Epithelial cell of proximal tubule (primary cell): ENCODE measurements around the gene EGFR. TPM values are rescaled to one million over a fixed set of nuclear protein-coding genes. Genes with fewer than 3 reads are reported as not detected.

Experiments used
- DNase-seq: peaks from one replicate; pipeline ENCODE4 v3.0.0-alpha.2; 2011; ENCODE audit warnings: low read depth
- H3K4me3 ChIP-seq: 2 replicates; pipeline ENCODE4 v1.5.1; 2011; ENCODE audit warnings: low read depth, mild to moderate bottlenecking, low read length
- CTCF ChIP-seq: conservative IDR thresholded peaks from 2 replicates; pipeline ENCODE4 v1.5.1; 2012; ENCODE audit warnings: low read depth, mild to moderate bottlenecking, low read length
- total RNA-seq: library from RNA; depleted of rRNA; stranded (reverse); fragments of >200 nt; gene quantifications from 2 replicates; pipeline ENCODE4 v1.2.3, GENCODE V29; 2015

EGFR gene
- total RNA-seq, 1 donor from 2014 or later, result 48.1 TPM

- DNase-seq, result no peak
- no peak overlapping the region for H3K4me3 ChIP-seq
- peak; percentile 23 for TF ChIP-seq CTCF
Measured at GRCh38 chr7:55133630-55134358, 115.0 kb downstream of the EGFR start.

GRCh38 chr7:55134359-55134725, 115.5 kb downstream of the EGFR start:
- no peak overlapping the region for H3K4me3 ChIP-seq
- DNase-seq, result no peak
- TF ChIP-seq CTCF, result no peak

DNA sequence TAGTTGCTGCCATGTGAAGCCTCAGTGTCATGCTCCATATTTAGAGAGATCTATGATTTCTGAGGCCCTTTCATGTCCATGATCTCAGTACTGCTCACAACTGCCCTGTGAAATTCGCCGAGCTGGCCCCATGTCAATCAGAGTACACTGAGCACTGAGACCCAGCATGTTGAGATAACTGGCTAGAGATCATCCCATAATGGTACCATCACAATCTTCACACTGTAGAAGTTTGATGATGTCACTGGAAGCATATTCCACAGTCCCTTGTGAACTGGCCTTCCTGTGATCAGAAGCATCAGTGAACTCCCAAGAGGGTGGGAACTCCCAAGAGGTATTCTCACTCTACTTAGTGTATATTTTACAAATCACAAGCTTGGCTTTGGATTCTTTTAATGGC, 116.0 kb downstream of the EGFR start:
- TF ChIP-seq CTCF, result no peak
- DNase-seq, result no peak
- H3K4me3 ChIP-seq, result no peak overlapping the region

DNA sequence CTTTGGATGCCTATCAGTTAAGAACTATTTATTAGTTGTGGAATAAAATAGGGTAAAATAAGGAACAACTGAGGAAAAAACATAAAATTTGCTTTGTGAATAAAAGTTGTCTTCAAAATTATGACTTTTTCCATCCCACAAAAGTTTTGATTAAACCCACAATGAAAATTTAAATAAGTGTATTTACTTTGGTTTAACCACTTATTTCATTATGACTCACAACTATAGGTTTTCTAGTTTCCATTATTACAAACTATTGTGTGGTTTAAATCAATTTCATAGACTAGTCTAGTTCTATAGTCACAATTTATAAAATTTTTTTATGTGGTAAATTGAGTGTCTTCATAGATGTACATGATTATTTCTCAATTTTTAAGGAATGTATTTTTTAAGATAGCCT, 116.6 kb downstream of the EGFR start:
- H3K4me3 ChIP-seq, result no peak overlapping the region
- TF ChIP-seq CTCF, result no peak
- no peak for DNase-seq

GRCh38 chr7:55138663-55139062, 119.8 kb downstream of the EGFR start:
- H3K4me3 ChIP-seq, result no peak overlapping the region
- TF ChIP-seq CTCF, result no peak
- no peak for DNase-seq

GRCh38 chr7:55140221-55140940, 121.6 kb downstream of the EGFR start:
- no peak for TF ChIP-seq CTCF
- DNase-seq, result no peak
- no peak overlapping the region for H3K4me3 ChIP-seq

GRCh38 chr7:55140941-55141278, 122.1 kb downstream of the EGFR start:
- TF ChIP-seq CTCF, result no peak
- no peak overlapping the region for H3K4me3 ChIP-seq
- DNase-seq, result no peak
